GM13976 (cell line): ENCODE measurements around the gene ATP1A1.

ENCODE experiments used
- DNase-seq: peaks from one replicate; pipeline ENCODE4 v3.0.0; 2012; ENCODE audit warnings: low spot score
- CTCF ChIP-seq: IDR thresholded peaks from 2 replicates; pipeline ENCODE4 v1.5.1; 2012; ENCODE audit warnings: borderline replicate concordance, mild to moderate bottlenecking; ENCODE audit not compliant: insufficient read depth; ENCODE audit errors: extremely low read depth, missing control alignments, control extremely low read depth
- in situ Hi-C: fragments of 300-500 bp; cut with MboI; formaldehyde crosslinking; loops from one replicate; pipeline ENCODE4 v1.12.0; 2022; ENCODE audit warnings: low sequenced_read_pairs, mixed read lengths, inconsistent platforms; ENCODE audit not compliant: unreplicated experiment

The ATP1A1 gene

GRCh38 chr1:116372651-116373430, at the start of gene ATP1A1:
Gene ATP1A1, plus strand, starts transcription at chr1:116373244. Its CDS starts 268 bp downstream, at chr1:116373512.
- peak; percentile 98 for DNase-seq
- no peak for TF ChIP-seq CTCF
- in situ Hi-C loops, result no loop called here

GRCh38 chr1:116323491-116323890, 49.6 kb upstream of the ATP1A1 start:
- TF ChIP-seq CTCF, result no peak
- no peak for DNase-seq
- in situ Hi-C loops, result no loop called here

GRCh38 chr1:116324411-116324810, 48.6 kb upstream of the ATP1A1 start:
- no peak for TF ChIP-seq CTCF
- in situ Hi-C loops, result no loop called here
- DNase-seq, result no peak

GRCh38 chr1:116325104-116325503, 47.9 kb upstream of the ATP1A1 start:
- in situ Hi-C loops, result no loop called here
- DNase-seq, result no peak
- TF ChIP-seq CTCF, result no peak

- in situ Hi-C loops, result no loop called here
- no peak for DNase-seq
- TF ChIP-seq CTCF, result no peak
Observed at GRCh38 chr1:116325922-116326321, 47.1 kb upstream of the ATP1A1 start.

GRCh38 chr1:116326486-116326885, 46.6 kb upstream of the ATP1A1 start:
- DNase-seq, result no peak
- in situ Hi-C loops, result no loop called here
- no peak for TF ChIP-seq CTCF
